Neural cell (in vitro differentiated cells): Measurements from ENCODE around the gene SLC19A1. TPM values are rescaled to one million over a fixed set of nuclear protein-coding genes. Genes with fewer than 3 reads are reported as not detected.
A peak's percentile ranks its signal among the peaks of the same experiment; 100 is the strongest.

ENCODE experiments used
- H2AFZ ChIP-seq: fragments of 200-600, 300-800 bp; sonication (generic), shearing (Covaris generic); 2 replicates; pipeline ENCODE4 v1.6.0; 2014; ENCODE audit warnings: low read depth, mild to moderate bottlenecking, antibody characterized with exemption, low read length, moderate library complexity
- H3F3A ChIP-seq: fragments of 200-600 bp; shearing (Covaris generic); 2 replicates; pipeline ENCODE4 v1.6.1; 2016; ENCODE audit warnings: mild to moderate bottlenecking, moderate library complexity, mixed read lengths, antibody characterized with exemption, low read length; ENCODE audit not compliant: insufficient read depth, poor library complexity, severe bottlenecking
- H3K27ac ChIP-seq: fragments of 200-600, 300-800 bp; sonication (generic), shearing (Covaris generic); 2 replicates; pipeline ENCODE4 v1.5.1; 2014; ENCODE audit warnings: mild to moderate bottlenecking, low read length, moderate library complexity
- H3K27me3 ChIP-seq: fragments of 300-800, 200-600 bp; sonication (generic), shearing (Covaris generic); 2 replicates; pipeline ENCODE4 v1.6.0; 2014; ENCODE audit warnings: mild to moderate bottlenecking, low read depth, low read length, moderate library complexity; ENCODE audit not compliant: insufficient read depth
- H3K36me3 ChIP-seq: fragments of 300-800, 200-600 bp; sonication (generic), shearing (Covaris generic); 2 replicates; pipeline ENCODE4 v1.5.1; 2014; ENCODE audit warnings: mild to moderate bottlenecking, antibody characterized with exemption, low read length, moderate library complexity; ENCODE audit not compliant: insufficient read depth
- H3K4me2 ChIP-seq: fragments of 300-800, 200-600 bp; sonication (generic), shearing (Covaris generic); 2 replicates; pipeline ENCODE4 v1.6.0; 2014; ENCODE audit warnings: mild to moderate bottlenecking, low read length
- H3K4me3 ChIP-seq: fragments of 300-800, 200-600 bp; sonication (generic), shearing (Covaris generic); 2 replicates; pipeline ENCODE4 v1.5.1; 2014; ENCODE audit warnings: mild to moderate bottlenecking, low read length, moderate library complexity
- H3K79me2 ChIP-seq: fragments of 200-600 bp; shearing (Covaris generic); replicated peaks from 2 replicates; pipeline ENCODE4 v1.6.0; 2014; ENCODE audit warnings: mild to moderate bottlenecking, low read length, moderate library complexity; ENCODE audit not compliant: insufficient read depth
- H3K9ac ChIP-seq: fragments of 300-800, 200-600 bp; sonication (generic), shearing (Covaris generic); 2 replicates; pipeline ENCODE4 v1.6.1; 2016; ENCODE audit warnings: mild to moderate bottlenecking, low read length, mixed read lengths
- H3K9me2 ChIP-seq: fragments of 200-600 bp; shearing (Covaris generic); 2 replicates; pipeline ENCODE4 v1.6.1; 2016; ENCODE audit warnings: mild to moderate bottlenecking, low read length, mixed read lengths; ENCODE audit not compliant: insufficient read depth
- H3K9me3 ChIP-seq: fragments of 200-600, 300-800 bp; sonication (generic), shearing (Covaris generic); 2 replicates; pipeline ENCODE4 v1.6.1; 2016; ENCODE audit warnings: mild to moderate bottlenecking, mixed run types, low read length, moderate library complexity, mixed read lengths
- H4K20me1 ChIP-seq: fragments of 200-600 bp; shearing (Covaris generic); 2 replicates; pipeline ENCODE4 v1.6.1; 2016; ENCODE audit warnings: mild to moderate bottlenecking, mixed run types; ENCODE audit not compliant: insufficient read depth
- EP300 ChIP-seq: fragments of 450-650 bp; conservative IDR thresholded peaks from 2 replicates; pipeline ENCODE4 v1.6.1; 2014; ENCODE audit warnings: antibody characterized with exemption, mild to moderate bottlenecking, moderate library complexity; ENCODE audit not compliant: poor library complexity, severe bottlenecking
- EZH2 ChIP-seq: fragments of 200-600, 300-800 bp; shearing (Covaris generic), sonication (generic); IDR thresholded peaks from 2 replicates; pipeline ENCODE4 v1.6.1; 2014; ENCODE audit warnings: antibody characterized with exemption, low read length, borderline replicate concordance, mild to moderate bottlenecking; ENCODE audit not compliant: insufficient read depth, poor library complexity, severe bottlenecking
- MXI1 ChIP-seq: fragments of 450-650 bp; conservative IDR thresholded peaks from 2 replicates; pipeline ENCODE4 v1.6.1; 2014; ENCODE audit warnings: antibody characterized with exemption, mild to moderate bottlenecking; ENCODE audit not compliant: poor library complexity, severe bottlenecking
- POLR2AphosphoS5 ChIP-seq: IDR thresholded peaks from 2 replicates; pipeline ENCODE4 v1.6.1; 2012
- RAD21 ChIP-seq: fragments of 450-650 bp; conservative IDR thresholded peaks from 2 replicates; pipeline ENCODE4 v1.6.1; 2014; ENCODE audit warnings: antibody characterized with exemption, mild to moderate bottlenecking, moderate library complexity
- SMC3 ChIP-seq: fragments of 450-650 bp; conservative IDR thresholded peaks from 2 replicates; pipeline ENCODE4 v1.6.1; 2014; ENCODE audit warnings: antibody characterized with exemption, mild to moderate bottlenecking, moderate library complexity; ENCODE audit not compliant: poor library complexity
- TAF1 ChIP-seq: IDR thresholded peaks from 2 replicates; pipeline ENCODE4 v1.6.1; 2012; ENCODE audit warnings: low read depth
- polyA minus RNA-seq: library from RNA; depleted of rRNA, polyadenylated mRNA; stranded (reverse); fragments of >200 nt; gene quantifications from 2 replicates; pipeline ENCODE4 v1.2.3, GENCODE V29; 2014
- polyA plus RNA-seq: library from polyadenylated mRNA; depleted of rRNA; stranded (reverse); fragments of >200 nt; gene quantifications from 2 replicates; pipeline ENCODE4 v1.2.3, GENCODE V29; 2014
- TF ChIP-seq, protein P1 (sequence below): IDR thresholded peaks from 2 replicates; pipeline ENCODE4 v1.6.1; 2012; ENCODE audit warnings: borderline replicate concordance
- TF ChIP-seq, protein P2 (sequence below): fragments of 450-650 bp; IDR thresholded peaks from 2 replicates; pipeline ENCODE4 v1.5.1; 2014; ENCODE audit warnings: antibody characterized with exemption, mild to moderate bottlenecking, moderate library complexity; ENCODE audit not compliant: poor library complexity, severe bottlenecking

SLC19A1 gene
- polyA plus RNA-seq (2.9 and 5.6 TPM in 2 replicates), polyA minus RNA-seq (9.7 and 10.2 TPM in 2 replicates)

DNA sequence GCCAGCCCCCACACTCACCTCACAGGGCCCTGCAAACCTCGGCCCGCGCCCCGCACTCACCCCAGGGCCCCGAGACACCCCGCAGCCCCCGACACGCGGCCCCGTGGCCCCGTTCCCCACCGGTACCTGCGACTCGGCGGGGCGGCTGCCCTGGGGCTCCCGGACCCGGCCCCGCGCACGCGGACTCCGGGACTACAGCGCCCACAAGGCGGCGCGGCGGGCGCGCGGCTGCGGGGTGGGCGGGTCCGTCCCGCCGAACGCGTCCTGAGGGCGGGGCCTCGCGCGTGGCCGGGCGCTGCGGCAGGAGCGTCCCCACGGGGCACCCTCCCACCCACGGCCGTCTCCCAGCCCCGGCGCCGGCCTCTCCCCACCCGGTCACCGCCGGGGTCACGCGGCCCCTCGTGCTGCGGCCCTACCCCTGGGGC is at the start of gene SLC19A1:
SLC19A1 (minus strand) TSS at position 199 of the 425 bp plus-strand sequence. CDS start 4,481 bp downstream, outside the sequence.
- Histone ChIP-seq H2AFZ (no peak within 1 kb of the TSS), H3K36me3 (no peaks in the 10 kb centered on the region), H4K20me1 (no peaks in the 10 kb centered on the region), H3K4me2 (peak within 1 kb of the TSS; percentile 51), H3K9me3 (no peaks in the 10 kb centered on the region), H3K27ac (no peak within 1 kb of the TSS), H3K79me2 (no peaks in the 10 kb centered on the region), H3K27me3 (no peaks in the 10 kb centered on the region), H3F3A (no peaks in the 10 kb centered on the region), H3K9me2 (no peaks in the 10 kb centered on the region), H3K4me3 (peak within 1 kb of the TSS; percentile 84), H3K9ac (peak within 1 kb of the TSS; percentile 51)
- TF ChIP-seq, protein P1, sequence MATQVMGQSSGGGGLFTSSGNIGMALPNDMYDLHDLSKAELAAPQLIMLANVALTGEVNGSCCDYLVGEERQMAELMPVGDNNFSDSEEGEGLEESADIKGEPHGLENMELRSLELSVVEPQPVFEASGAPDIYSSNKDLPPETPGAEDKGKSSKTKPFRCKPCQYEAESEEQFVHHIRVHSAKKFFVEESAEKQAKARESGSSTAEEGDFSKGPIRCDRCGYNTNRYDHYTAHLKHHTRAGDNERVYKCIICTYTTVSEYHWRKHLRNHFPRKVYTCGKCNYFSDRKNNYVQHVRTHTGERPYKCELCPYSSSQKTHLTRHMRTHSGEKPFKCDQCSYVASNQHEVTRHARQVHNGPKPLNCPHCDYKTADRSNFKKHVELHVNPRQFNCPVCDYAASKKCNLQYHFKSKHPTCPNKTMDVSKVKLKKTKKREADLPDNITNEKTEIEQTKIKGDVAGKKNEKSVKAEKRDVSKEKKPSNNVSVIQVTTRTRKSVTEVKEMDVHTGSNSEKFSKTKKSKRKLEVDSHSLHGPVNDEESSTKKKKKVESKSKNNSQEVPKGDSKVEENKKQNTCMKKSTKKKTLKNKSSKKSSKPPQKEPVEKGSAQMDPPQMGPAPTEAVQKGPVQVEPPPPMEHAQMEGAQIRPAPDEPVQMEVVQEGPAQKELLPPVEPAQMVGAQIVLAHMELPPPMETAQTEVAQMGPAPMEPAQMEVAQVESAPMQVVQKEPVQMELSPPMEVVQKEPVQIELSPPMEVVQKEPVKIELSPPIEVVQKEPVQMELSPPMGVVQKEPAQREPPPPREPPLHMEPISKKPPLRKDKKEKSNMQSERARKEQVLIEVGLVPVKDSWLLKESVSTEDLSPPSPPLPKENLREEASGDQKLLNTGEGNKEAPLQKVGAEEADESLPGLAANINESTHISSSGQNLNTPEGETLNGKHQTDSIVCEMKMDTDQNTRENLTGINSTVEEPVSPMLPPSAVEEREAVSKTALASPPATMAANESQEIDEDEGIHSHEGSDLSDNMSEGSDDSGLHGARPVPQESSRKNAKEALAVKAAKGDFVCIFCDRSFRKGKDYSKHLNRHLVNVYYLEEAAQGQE = no peak
- no peak for TF ChIP-seq TAF1
- TF ChIP-seq, protein P2, sequence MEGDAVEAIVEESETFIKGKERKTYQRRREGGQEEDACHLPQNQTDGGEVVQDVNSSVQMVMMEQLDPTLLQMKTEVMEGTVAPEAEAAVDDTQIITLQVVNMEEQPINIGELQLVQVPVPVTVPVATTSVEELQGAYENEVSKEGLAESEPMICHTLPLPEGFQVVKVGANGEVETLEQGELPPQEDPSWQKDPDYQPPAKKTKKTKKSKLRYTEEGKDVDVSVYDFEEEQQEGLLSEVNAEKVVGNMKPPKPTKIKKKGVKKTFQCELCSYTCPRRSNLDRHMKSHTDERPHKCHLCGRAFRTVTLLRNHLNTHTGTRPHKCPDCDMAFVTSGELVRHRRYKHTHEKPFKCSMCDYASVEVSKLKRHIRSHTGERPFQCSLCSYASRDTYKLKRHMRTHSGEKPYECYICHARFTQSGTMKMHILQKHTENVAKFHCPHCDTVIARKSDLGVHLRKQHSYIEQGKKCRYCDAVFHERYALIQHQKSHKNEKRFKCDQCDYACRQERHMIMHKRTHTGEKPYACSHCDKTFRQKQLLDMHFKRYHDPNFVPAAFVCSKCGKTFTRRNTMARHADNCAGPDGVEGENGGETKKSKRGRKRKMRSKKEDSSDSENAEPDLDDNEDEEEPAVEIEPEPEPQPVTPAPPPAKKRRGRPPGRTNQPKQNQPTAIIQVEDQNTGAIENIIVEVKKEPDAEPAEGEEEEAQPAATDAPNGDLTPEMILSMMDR = peak; percentile 47
- TF ChIP-seq EP300 = no peak
- no peak for TF ChIP-seq EZH2
- TF ChIP-seq RAD21 = peak; percentile 32
- peak; percentile 15 for TF ChIP-seq MXI1
- TF ChIP-seq SMC3 = peak; percentile 56
- TF ChIP-seq POLR2AphosphoS5 = no peak

DNA sequence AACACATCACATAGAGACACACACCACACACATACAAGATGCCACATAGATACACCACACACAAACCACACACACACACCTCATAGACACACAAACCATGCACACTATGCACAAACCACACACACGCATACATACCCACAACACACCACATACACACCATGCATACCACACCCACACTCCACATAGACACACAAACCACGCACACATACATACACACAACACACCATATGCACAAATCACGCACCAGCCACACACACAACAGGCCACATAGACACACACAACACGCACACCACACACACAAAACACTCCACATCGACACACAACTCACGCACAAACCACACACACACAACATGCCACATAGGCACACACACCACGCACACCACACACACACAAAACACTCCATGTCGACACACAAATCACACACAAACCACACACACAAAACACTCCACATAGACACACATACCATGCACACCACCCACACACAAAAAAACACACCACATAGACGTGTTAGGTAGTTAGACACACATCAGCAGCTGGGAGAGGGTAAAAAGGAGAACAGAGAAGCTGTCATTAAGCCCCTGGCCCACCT is 49.5 kb upstream of the SLC19A1 start:
- Histone ChIP-seq H3K36me3 (no peaks in the 10 kb centered on the region), H3K4me2 (no peak overlapping the region), H4K20me1 (no peaks in the 10 kb centered on the region), H3K27ac (no peak overlapping the region), H2AFZ (no peak overlapping the region), H3K9me3 (no peaks in the 10 kb centered on the region), H3K4me3 (no peak overlapping the region), H3K9ac (no peak overlapping the region), H3K9me2 (no peaks in the 10 kb centered on the region), H3K79me2 (no peaks in the 10 kb centered on the region), H3F3A (no peaks in the 10 kb centered on the region), H3K27me3 (peaks cover 20% of the 10 kb centered on the region)
- TF ChIP-seq, protein P2 = no peak
- TF ChIP-seq SMC3 = no peak
